Stimulated activated CD8-positive, alpha-beta memory T cell treated with anti-CD3 and anti-CD28 coated beads, Interleukin-2, amount 100 ng/mL, for 1 hour (primary cell): ENCODE results near the gene TMEM38A.
"Not testable (repeated sequence)": the region's sequence is repeated elsewhere in the genome, so short reads cannot be mapped to it uniquely, and the experiment has no call there.

Source experiments
- DNase-seq, 2 donors: peaks; one replicate each; pipeline ENCODE4 v3.0.0-alpha.2; 2020; ENCODE audit warnings: low read depth in 2 of 2

TMEM38A gene

DNA sequence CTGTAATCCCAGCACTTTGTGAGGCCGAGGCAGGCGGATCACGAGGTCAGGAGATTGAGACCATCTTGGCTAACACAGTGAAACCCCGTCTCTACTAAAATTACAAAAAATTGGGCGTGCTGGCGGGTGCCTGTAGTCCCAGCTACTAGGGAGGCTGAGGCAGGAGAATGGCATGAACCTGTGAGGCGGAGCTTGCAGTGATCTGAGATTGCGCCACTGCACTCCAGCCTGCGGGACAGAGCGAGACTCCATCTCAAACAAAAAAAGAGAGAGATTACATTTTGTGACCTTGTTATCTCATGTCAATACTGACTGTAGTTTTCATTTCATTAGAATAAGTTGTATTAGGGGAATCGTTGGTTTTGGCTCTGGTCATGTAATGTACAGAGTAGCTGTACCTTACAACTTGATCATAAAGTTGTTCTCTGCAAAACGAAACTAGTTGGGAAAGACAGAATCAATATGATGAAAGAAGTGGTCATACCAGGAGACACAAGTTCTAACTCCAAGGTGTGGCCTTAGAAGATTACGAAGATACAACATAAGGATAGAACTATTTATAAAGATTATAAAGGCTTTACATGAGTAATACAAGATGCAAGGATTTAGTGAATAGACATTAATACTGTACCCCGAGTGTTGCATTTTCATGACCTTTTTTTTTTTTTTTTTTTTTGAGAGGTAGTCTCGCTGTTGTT lies 15.3 kb downstream of the TMEM38A start:
- DNase-seq = no peak

DNA sequence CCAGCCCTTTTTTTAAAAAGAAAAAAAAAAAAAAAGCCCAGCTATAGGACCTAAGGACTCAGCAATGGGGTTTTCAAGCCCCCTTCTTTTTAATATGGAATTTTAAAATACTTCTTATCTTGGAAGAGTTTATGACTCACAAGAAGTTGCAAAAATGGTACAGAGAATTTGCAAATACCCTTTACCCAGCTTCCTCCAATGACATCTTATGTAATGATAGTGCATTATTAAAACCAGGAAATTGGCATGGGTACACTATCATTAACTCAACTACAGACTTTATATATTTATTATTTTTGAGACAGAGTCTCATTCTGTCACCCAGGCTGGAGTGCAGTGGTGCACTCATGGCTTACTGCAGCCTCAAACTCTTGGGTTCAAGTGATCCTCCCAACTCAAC lies 16.1 kb downstream of the TMEM38A start:
- no peak for DNase-seq

DNA sequence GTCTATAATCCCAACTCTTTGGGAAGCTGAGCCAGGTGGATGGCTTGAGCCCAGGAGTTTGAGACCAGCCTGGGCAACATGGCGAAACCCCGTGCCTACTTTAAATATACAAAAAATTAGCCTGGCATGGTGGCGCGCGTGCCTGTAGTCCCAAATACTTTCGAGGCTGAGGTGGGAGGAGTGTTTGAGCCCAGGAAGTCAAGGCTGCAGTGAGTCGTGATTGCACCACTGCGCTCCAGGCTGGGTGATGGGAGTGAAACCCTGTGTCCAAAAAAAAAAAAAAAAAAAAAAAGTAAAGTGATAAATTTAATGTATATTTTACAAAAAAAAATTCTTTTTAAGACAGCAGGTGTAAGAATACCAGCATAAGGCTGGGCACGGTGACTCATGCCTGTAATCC lies 17.6 kb downstream of the TMEM38A start:
- DNase-seq = no peak

DNA sequence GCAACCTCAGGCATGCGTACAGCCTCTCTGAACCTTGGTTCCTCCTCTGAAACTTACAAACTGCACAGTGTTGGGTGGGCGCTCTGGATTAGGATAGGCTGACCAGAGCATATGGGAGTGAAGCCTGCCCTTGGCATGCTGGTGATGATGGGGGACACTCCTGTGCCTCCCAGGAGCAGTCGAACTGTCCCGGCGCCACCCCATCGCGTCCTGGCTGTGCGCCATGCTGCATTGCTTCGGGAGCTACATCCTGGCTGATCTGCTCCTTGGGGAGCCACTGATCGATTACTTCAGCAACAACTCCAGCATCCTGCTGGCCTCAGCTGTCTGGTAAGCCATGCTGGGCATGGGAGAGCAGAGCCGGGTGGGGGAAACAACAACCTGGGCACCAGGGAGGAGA lies 18.9 kb downstream of the TMEM38A start:
- DNase-seq = no peak

DNA sequence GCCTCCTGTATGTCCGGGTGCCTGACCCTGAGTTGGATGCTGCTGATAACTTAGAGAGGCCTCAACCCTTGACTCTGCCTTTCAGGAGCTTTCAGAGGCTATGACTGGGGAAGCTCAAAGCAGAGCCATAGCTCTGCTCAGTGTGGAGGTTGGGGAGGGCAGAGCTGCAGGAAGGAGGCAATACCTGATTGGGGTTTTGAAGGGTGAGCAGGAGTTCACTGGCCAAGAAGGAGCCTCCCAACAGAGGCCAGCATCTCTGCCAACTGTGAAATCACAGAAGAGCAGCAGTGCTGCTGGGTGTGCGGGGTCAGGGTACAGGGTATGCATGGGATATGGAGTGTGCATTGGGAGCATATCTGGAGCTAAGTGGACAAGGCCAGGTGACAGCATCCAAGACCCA lies 21.6 kb downstream of the TMEM38A start:
- no peak for DNase-seq

DNA sequence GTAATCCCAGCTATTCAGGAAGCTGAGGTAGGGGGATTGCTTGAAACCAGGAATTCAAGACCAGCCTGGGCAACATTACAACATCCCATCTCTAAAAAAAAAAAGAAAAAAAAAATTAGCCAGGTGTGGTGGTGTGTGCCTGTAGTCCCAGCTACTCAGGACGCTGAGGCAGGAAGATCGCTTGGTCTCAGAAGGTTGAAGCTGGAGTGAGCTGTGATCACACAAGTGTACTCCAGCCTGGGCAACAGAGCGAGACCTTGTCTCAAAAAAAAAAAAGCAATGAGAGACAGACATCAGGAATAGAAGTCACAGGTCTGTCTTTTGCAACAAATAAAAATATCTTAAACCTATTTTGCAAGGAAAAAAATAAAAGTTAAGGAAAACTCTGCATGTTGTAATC lies 23.3 kb downstream of the TMEM38A start:
- no peak for DNase-seq

DNA sequence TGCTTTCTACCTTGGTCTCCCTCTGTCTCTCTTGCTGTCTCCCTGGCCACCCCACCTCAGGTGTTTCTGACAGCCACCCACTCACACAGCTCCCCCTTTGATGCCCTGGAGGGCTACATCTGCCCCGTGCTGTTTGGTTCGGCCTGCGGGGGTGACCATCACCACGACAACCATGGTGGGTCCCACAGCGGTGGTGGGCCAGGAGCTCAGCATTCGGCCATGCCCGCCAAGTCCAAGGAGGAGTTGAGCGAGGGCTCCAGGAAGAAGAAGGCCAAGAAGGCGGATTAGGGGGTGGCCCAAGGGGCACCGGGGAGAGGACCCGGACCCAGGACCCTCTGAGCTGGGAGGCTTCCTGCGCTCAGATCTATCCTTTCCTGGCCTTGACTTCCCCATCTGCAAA lies 27.1 kb downstream of the TMEM38A start:
- no peak for DNase-seq

DNA sequence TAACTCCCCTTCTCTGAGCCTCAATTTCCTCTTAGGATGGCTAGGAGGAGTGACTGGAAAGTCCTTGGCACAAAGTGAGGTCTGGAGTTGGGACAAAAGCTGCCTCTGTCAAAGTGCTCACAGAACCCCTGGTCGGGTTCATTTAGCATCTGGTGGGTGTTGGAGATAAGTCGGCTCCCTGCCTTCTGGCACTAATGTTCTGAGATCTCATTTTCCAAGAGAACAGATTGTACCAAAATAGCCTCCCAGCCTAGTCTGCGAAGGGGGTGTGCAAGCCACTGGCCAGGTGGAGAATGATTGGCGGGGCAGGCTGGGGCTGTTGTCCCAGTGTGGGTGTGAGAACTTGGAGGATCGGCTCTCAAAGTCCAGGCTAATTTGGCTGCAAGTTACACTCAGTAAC lies 38.0 kb downstream of the TMEM38A start:
- no peak for DNase-seq

DNA sequence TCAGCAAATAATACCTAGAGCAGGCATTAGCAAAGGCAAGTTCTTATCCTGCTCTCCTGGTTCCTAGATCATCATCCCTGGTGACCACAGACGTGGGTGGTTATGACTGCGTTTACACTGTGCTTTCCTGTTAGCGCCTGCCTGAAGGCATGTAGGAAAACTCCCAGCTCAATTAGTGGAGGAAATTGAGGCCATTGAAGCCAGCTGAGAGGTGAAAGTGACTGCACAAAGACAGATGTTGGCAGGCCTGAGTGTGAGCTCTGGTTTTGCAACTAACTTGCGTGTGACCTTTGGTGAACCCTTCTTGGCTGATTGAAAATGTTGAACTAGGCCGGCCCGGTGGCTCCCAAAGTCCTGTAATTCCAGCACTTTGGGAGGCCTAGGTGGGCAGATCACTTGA lies 41.2 kb downstream of the TMEM38A start:
- DNase-seq = no peak

DNA sequence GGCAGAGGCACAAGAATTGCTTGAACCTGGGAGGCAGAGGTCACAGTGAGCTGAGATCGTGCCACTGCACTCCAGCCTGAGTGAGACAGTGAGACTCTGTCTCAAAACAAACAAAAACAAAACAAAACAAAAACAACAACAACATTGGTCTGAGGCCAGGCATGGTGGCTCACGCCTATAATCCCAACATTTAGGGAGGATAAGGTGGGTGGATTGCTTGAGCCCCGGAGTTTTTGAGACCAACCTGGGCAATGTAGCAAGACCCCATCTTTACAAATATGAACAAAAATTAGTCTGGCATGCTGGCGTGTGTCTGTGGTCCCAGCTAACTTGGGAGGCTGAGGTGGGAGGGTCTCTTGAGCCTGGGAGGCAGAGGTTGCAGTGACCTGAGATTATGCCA lies 42.7 kb downstream of the TMEM38A start:
- DNase-seq = no peak

DNA sequence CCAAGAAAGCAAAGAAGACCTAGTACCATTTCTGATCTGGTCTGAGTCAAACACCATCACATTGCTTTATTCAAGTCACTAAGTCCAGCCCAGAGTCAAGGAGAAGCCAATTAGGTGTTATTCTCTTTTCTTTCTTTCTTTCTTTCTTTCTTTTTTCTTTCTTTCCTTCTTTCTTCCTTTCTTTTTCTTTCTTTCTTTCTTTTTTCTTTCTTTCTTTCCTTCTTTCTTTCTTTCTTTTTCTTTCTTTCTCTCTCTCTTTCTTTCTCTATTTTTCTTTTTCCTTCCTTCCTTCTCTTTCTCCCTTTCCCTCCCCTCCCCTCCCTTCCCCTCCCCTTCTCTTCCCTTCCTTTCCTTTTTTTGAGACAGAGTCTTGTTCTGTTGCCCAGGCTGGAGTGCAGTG lies 49.9 kb downstream of the TMEM38A start:
- not testable (repeated sequence) for DNase-seq

DNA sequence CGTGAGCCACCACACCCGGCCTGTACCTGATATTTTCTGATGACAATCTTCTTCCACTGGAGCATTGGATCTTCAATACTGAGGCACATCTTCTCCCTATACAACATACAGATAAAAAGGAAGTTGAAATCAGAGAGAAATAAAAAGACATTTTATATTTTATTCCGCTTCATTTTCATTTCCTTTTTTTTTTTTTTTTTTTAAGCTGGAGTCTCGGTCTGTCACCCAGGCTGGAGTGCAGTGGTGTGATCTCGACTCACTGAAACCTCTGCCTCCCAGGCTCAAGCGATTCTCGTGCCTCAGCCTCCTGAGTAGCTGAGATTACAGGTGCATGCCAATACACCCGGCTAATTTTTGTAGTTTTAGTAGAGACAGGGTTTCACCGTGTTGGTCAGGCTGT lies 51.4 kb downstream of the TMEM38A start:
- DNase-seq = not testable (repeated sequence)

DNA sequence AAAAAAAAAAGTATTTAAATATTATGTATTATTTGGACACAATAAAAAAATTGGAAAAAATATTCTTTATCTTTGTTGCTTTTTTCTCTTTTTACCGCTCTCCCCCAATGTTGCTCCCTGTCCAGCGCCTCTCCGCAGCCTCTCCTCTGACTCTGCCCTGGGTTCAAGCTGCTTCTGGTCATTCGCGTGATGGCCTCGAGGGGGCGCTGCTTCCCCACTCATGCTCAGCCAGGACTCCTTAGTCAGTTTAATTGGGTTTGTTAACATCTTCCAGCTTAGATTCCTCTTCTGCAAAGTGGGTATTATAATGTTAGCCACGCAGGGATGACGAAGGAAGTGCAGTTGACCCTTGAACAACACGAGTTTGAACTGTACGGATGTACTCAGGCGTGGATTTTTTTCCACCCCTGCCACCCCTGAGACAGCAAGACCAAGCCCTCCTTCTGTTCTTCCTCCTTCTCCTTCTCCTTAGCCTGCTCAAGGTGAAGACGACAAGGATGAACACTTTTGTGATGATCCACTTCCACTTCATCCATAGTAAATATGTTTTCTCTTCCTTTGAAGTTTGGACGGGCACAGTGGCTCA lies 53.9 kb downstream of the TMEM38A start:
- DNase-seq = peak in 1 of 2 donors; percentile 16

DNA sequence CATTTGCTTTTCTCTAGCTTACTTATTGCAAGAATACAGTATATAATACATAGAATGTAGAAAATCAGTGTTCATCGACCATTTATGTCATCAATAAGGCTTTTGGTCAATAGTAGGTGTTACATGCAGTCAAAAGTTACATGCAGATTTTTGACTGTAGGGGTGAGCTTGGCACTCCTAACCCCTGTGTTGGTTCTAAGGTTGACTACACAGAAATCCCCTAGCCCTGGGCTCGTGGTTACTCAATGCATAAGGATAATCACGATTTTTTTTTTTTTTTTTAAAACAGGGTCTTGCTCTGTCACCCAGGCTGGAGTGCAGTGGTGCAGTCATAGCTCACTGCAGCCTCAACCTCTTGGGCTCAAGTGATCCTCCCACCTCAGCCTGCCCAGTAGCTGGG lies 54.7 kb downstream of the TMEM38A start:
- no peak for DNase-seq

DNA sequence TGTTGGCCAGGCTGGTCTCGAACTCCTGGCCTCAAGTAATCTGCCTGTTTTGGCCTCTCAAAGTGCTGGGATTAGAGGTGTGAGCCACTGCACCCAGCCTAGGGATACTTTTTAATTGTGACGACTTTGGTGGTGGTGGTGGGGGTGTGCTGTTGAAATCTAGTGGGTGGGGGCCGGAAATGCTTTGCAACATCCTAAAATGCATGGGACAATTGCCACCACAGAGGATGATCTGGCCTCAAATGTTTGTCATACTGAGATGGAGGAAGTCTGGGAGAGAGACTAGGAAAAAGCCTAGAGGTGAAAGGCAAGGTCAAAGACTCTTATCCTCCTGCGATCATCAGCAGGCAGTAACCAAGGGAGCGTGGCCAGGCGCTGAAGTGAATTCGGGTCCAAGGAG lies 60.1 kb downstream of the TMEM38A start:
- no peak for DNase-seq

DNA sequence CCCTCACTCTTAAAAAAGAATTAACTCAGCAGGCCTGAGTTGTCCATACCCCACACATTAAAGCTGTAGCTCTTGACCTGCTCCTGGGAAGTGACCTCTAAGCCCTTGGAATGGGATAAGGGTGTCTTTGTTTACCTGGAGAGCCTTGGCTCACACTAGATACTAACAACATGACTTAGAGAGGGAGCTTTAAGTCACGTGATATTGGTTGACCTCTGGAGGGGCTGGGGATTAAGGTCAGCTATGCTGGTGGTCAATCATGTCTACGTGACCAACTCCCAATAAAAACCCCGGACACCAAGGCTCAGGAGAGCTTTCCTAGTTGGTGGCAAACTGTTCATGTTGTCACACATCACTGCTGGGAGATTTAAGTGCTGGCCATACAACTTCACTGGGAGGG lies 61.7 kb downstream of the TMEM38A start:
- no peak for DNase-seq

DNA sequence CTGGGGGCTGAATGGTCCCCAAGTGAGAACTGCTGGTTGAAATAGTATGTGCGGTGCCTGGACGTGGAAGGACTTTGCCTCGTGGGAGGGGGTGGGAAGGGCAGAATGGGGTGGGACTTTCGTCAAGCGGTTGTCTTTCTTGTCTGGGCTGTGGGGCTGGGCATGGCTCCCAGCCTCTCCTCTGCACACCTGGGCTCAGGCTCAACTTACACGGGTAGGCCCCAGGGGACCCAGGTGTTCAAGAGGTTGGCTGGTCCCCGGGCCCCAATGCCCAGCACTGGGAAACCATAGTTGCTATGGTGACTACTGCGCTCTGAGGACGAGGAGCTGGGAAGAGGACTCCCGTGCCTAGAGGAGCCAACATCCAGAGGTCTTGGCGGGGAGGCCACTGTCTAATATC lies 66.0 kb downstream of the TMEM38A start:
- no peak for DNase-seq

DNA sequence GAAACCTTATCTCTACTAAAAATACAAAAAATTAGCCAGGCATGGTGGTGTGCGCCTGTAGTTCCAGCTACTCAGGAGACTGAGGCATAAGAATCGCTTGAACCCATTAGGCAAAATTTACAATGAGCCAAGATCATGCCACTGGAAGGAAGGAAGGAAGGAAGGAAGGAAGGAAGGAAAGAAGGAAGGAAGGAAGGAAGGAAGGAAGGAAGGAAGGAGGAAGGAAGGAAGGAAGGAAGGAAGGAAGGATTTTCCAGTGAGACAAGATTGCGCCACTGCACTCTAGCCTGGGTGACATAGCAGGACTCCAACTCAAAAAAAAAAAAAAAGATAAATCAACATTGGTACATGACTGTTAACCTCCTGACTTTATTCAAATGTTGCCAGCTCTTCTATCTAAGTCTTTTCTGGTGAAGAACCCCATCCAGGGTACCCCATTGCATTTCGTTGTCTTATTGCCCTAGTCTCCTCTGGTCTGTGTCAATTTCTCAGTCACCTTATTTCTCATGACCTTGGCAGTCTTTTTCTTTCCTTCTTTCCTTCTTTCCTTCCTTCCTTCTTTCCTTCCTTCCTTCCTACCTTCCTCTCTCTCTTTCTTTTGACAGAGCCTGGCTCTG lies 74.8 kb downstream of the TMEM38A start:
- not testable (repeated sequence) for DNase-seq

DNA sequence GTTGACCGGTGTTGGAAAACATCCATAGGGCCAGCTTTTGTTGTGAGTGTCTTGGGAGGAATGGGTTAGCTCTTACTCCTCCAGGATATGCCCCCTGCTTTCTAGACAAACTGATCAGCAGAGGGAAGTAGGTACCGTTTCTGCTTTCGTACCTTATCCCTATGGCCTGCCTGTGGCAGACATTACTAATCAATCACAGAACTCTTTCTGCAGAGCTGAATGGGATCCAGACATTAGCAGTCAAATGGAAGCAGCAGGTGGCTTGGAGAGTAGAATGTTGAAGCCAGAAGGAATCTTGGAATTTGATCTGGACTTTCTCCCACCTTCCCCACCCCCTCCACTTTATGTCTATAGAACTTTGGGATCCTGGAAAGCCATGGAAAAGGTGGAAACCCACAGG lies 75.8 kb downstream of the TMEM38A start:
- DNase-seq = no peak

DNA sequence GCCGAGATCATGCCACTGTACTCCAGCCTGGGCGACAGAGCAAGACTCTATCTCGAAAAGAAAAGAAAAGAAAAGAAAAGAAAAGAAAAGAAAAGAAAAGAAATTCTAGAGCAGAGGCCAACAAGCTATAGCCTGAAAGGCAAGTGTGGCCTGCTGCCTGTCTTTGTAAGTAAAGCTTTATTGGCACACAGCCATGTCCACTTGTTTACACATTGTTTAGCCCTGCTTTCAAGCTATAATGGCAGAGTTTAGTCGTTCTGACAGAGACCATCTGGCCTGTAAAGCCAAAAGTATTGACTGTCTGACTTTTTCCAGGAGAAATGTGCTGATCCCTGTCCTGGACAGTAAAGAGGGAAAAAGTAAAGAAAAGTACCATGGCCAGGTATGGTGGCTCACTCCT lies 77.0 kb downstream of the TMEM38A start:
- DNase-seq = no peak

DNA sequence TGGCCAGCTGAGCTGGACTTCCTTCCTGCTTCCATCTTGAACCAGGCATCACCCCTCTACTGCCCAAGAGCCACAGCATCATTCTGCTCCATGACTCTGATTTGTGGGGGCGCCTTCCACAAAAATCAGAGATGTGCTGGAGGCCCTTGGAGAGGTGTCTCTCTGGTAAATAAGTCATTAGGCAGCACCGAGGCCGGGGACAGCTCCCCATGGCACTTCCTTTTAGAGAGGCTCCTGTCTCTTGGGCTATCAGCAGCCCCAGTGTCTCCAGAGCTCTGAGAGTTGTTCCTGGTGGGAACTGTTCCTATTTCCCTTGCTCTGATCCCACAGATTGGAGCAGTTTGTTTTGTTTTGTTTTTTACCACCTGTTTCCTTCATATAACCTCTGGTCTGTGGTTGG lies 78.6 kb downstream of the TMEM38A start:
- DNase-seq = no peak
